ENCODE results near the gene ZNF24.

GRCh38 chr18:35362531-35362930, 18.3 kb upstream of the ZNF24 start:
- TF ChIP-seq, protein P1, sequence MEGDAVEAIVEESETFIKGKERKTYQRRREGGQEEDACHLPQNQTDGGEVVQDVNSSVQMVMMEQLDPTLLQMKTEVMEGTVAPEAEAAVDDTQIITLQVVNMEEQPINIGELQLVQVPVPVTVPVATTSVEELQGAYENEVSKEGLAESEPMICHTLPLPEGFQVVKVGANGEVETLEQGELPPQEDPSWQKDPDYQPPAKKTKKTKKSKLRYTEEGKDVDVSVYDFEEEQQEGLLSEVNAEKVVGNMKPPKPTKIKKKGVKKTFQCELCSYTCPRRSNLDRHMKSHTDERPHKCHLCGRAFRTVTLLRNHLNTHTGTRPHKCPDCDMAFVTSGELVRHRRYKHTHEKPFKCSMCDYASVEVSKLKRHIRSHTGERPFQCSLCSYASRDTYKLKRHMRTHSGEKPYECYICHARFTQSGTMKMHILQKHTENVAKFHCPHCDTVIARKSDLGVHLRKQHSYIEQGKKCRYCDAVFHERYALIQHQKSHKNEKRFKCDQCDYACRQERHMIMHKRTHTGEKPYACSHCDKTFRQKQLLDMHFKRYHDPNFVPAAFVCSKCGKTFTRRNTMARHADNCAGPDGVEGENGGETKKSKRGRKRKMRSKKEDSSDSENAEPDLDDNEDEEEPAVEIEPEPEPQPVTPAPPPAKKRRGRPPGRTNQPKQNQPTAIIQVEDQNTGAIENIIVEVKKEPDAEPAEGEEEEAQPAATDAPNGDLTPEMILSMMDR (conservative IDR thresholded peaks at IDR 0.05), result no peak
- no peak for TF ChIP-seq ZFX (IDR thresholded peaks at IDR 0.05)
